ENCODE data around the gene LRRN3.
"Not testable (repeated sequence)": the region's sequence is repeated elsewhere in the genome, so short reads cannot be mapped to it uniquely, and the experiment has no call there.

LRRN3 gene

DNA sequence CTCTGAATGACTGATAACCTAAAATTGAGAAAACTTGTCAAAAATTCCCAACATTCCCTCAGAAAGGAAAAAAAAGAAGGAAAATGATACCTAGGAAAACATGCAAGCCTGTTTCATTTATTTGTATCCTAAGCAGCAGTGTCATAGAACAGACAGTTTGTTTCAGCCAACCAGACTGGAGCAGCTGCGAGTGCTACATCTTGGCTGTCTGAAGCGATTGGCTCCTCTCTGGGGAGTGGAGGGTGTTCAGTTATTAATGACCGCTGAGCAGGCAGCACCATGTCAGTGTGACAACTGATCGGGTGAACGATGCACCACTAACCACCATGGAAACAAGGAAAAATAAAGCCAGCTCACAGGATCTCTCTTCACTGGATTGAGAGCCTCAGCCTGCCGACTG lies at the start of gene LRRN3:
LRRN3 (plus strand) TSS at position 282 of the 400 bp plus-strand sequence. CDS start 31,646 bp downstream, outside the sequence.
- peak; percentile 84 for DNase-seq (ENCODE audit: low read depth)

DNA sequence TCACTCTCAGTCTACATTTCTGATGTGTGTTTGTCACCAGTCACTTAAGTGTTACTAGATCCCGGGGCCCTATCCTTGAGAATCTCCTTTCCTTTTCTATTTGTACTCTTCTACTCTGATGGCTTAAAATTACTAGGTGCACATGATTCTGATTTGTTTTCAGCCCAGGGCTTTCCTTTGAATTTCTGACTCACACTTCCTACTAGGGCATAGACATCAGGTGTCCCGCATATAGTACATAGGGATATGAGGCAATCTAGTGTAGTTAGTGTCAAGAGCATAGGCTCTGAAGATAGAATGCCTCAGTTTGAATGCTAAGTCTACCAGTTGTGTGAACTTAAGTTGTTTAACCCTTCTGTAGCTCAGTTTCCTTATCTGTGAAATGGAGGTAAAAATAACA lies 49.4 kb upstream of the LRRN3 start:
- DNase-seq (ENCODE audit: low read depth) = peak; percentile 48

DNA sequence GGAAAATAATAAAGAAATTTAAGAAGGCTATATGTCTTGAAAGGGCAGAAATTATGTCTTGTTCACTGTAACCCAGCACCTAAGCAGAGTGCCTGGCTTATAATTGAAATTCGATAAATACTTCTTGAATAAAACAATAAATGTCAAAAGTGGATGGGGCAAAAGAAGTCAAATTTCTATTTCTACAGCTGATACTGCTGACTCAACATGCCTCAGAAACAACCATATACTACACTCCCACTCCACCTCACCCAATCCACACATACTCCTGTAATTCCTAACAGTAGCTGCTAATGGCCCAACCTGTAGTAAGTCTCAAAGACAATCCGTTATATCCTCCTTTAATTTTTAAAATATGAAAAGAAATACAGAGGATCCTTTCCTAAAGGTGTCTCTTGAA lies 48.1 kb upstream of the LRRN3 start:
- DNase-seq (ENCODE audit: low read depth) = no peak

DNA sequence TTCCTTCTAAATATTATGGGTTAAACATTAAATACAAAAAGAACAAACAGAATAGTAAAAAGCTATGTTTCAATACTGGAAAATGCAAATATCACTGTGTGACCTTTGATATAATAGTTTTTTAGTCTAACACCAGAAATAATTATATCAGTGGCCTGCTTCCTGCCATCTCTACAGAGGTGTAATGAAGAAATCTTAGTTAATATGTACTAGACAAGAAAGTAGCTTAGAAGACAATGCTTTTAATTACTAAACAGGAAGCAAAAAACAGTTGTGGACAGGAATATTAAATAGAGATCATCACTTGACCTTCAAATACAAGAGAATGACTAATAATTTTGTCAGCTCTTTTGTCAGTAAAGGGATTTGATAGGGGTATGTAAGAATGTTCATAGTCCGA lies 47.4 kb upstream of the LRRN3 start:
- DNase-seq (ENCODE audit: low read depth) = no peak

- peak; percentile 19 for DNase-seq (ENCODE audit: low read depth)
These were observed 45.5 kb upstream of the LRRN3 start for GRCh38 chr7:111045449-111045848.

- DNase-seq (ENCODE audit: low read depth) = no peak
These were observed 43.3 kb upstream of the LRRN3 start for GRCh38 chr7:111047595-111047994.

DNA sequence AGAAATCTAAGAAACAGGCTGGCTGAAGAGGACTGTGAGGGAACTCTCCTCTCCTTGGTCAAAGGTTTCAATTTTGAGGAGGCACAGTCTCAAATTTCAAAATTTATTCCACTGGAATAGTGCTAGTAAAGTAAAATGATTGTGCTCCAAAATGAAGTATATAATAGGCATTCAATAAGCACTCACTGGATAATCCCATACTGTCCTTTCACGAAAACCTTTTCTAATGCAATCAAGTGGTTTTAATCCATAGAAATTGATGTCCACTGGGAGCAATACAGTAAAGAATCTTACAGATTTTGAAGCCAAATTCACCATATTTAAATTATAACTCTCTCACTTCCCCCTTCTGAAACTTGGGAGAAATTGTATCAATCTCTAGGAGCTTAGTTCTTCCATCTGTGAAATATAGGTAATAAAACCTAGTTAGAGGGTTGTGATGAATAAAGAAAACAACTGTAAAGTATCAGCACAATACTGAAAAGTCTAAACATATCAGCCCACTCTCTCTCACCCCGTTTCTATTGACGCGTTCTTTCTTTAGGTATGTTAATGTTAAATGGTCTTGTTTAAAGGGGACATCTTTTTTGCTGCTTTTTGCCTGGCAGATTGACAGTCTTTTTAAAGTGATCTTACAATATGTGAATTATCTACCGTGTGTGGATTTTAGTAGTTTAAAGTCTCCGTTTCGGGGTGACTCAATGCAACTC lies 40.8 kb upstream of the LRRN3 start:
- no peak for DNase-seq (ENCODE audit: low read depth)

- DNase-seq (ENCODE audit: low read depth) = no peak
These were observed 40.0 kb upstream of the LRRN3 start for GRCh38 chr7:111050875-111051416.

GRCh38 chr7:111051832-111052231 lies 39.1 kb upstream of the LRRN3 start:
- DNase-seq (ENCODE audit: low read depth) = no peak

DNA sequence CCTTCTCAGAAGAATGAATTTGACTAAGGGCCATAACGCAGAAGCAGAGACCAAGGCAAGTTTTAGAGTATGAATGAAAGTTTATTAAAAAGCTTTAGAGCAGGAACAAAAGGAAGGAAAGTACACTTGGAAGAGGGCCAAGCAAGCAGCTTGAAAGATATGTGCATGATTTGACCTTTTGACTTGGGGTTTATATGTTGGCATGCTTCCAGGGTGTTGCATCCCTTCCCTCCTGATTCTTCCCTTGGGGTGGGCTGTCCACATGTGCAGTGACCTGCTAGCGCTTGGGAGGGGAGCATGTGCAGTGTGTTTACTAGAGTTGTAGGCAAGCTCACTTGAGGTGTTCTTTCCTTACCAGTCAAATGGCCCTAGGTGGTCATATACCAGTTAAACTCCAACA lies 37.9 kb upstream of the LRRN3 start:
- peak; percentile 14 for DNase-seq (ENCODE audit: low read depth)

DNA sequence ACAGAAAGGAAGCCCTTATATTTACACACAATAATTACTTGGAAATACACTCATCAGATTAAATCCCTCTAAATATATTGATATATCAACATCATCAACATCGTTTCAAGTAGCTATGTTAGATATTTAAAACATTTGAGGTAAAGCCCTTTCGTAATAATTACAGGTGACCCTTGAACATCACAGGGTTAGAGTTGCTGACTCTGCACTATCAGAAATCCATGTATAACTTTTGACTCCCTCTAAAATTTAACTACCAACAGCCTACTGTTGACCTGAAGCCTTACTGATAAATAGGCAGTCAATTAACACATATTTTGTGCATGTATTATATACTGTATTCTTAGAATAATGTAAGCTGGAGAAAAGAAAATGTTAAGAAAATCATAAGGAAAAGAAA lies 34.6 kb upstream of the LRRN3 start:
- no peak for DNase-seq (ENCODE audit: low read depth)

DNA sequence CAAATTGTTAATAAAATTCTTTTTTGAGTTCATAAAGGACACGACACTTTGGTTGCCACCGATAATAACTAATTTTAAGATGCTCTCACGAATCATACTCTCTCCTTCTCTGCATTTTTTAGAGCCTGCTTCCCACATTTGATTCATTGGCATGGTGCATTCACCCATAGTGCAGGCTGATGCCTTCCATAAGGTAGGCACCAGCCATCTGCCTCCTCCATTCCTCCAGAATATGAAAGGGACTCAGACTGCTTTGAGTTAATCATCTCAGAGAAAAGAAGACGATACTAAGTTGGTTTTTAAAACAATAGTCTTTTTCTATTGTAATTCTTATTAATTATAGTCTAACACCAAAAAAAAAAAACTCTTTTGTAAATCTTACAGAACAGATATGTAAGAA lies 33.9 kb upstream of the LRRN3 start:
- DNase-seq (ENCODE audit: low read depth) = no peak

DNA sequence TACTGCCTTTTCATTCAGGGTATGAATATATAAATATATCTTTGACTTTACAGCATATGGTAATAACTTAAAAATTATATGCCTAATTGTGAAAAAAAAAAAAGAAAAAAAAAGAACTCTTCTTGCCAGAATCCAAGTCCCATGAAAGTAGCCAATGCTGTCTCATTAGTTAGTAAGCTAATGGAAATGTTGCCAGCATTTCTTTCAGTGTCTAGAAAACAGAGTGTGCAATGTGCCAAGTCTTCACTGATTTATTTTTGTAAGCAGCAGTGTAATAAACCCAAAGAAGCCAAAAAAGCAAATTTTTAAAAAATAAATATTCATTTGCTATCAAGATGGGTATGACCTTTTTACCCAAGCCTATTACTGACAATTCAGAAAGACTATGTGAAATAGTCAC lies 31.1 kb upstream of the LRRN3 start:
- DNase-seq (ENCODE audit: low read depth) = no peak

- no peak for DNase-seq (ENCODE audit: low read depth)
These were observed 27.8 kb upstream of the LRRN3 start for GRCh38 chr7:111063166-111063565.

DNA sequence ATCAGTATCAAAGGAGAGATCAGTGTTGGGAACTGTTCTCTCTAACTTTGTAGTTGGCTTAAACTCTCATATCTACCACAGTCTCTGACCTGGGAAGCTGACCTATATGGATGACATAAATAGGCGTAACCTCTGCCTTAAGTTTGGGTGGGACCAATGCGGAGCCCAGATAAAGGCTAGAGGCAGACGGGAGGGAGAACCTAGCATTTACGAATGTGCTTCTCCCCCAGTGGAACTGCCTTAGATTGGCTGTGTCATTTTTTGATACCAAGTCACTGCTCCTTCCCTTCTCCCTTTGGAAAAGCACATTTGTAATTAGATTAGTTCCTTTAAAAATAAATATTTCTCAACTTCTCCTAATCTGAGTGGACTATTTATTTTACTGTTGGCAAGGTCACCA lies 23.7 kb upstream of the LRRN3 start:
- DNase-seq (ENCODE audit: low read depth) = no peak

DNA sequence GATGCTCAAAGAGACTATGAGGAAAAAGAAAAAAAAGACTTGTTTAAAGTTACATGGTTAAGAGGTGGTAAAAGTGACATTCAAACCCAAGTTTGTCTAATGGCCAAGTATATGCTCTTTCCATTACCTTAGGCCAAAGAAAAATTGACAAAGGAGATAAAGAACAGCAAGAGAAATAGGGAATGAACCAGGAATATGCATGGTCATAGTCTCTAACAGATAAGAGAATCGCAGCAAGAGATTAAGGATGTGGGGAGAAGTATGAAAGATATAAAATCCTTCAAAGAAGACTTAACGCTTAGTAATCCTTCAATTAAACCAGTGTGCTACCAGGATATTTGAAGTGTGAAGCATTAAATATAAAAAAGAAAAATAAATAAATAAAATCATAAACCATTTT lies 23.2 kb upstream of the LRRN3 start:
- DNase-seq (ENCODE audit: low read depth) = no peak

DNA sequence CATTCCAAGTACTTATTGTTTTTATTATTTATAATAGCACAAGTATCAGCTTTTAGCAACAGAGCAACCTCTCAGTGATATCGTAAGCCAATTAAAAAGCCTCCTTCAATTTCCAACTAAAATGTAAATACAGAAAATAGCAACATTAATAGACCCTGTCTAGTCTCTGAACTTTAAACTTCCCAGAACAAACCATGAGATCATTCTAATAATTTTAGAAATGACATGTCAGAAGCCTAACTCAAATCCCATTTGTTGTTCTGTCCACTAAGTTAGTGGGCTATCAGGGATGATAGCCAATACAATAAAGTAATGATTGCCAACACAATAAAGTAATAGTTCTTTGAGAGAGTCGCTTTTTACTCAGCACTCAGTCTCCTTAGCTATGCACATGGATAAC lies 22.3 kb upstream of the LRRN3 start:
- no peak for DNase-seq (ENCODE audit: low read depth)

DNA sequence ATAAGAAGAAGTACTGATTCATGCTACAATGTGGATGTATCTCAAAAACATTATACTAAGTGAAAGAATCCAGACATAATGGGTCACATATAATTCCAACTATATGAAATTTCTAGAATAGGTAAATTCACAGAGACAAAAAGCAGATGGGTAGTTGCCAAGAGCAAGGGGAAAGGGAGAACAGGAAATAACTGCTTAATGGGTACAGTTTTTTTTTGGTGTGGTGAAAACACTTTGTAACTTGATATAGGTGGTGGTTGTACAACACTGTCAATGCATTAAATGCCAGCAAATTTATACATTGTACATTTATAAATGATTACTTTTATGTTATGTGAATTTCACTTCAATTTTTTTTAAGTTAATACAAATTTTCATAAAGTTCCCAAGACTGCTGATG lies 19.4 kb upstream of the LRRN3 start:
- no peak for DNase-seq (ENCODE audit: low read depth)

DNA sequence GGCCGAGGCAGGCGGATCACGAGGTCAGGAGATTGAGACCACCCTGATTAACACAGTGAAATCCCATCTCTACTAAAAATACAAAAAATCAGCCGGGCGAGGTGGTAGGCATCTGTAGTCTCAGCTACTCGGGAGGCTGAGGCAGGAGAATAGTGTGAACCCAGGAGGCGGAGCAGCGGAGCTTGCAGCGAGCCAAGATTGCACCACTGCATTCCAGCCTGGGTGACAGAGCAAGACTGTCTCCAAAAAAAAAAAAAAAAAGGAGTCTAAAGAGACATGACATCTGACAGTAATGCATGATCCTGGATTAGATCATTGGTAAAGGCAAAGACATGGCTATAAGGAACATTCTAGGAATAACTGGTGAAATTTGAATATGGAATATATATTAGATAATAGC lies 18.3 kb upstream of the LRRN3 start:
- DNase-seq (ENCODE audit: low read depth) = not testable (repeated sequence)

GRCh38 chr7:111074071-111074747 lies 16.7 kb upstream of the LRRN3 start:
- no peak for DNase-seq (ENCODE audit: low read depth)

GRCh38 chr7:111074748-111075146 lies 16.2 kb upstream of the LRRN3 start:
- no peak for DNase-seq (ENCODE audit: low read depth)

- no peak for DNase-seq (ENCODE audit: low read depth)
These were observed 15.4 kb upstream of the LRRN3 start for GRCh38 chr7:111075498-111075897.

DNA sequence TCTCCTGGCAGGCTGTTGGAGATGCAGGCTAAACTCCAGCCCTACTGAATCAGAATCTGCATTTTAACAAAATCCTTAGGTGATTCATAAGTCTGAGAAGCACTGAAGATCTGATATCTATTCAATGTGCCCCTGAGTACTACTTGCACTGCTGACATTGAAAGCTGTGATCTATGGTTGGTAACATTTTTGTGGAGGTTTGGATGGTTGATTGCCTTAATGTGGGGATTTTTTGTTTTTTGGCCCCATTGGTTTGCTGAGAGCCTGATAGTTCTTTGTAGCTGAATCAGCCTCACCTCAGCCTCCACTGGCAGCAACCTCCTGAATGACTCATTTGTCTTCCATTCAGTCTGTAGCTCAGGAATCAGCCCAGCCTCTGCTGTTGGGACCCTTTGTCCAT lies 14.7 kb upstream of the LRRN3 start:
- DNase-seq (ENCODE audit: low read depth) = peak; percentile 74

GRCh38 chr7:111077001-111077400 lies 13.9 kb upstream of the LRRN3 start:
- no peak for DNase-seq (ENCODE audit: low read depth)

Data from iris pigment epithelial cell (primary cell).